Measurements from ENCODE around the gene BLM.

BLM gene

DNA sequence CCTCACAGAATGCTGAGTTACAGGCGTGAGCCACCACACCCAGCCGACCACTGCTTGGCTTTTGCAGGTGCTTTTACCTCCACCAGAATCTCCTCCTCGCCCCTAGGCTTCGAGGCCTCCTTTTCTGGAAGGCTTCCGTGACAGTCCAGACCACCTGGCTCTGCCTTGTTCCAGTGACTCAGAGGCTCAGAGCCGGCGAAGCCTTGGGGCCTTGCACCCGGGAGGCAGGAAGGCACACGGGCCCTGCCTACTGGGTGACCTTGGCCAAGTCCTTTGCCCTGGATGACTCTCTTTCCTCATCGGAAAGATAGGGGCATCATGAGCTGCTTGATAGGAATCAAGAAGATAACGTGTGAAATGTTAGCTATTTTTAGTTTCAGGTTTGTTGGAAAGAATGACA is 119.9 kb downstream of the BLM start:
- Histone ChIP-seq H3K4me3 (ENCODE audit: low read depth, low read length) (no peak overlapping the region), H3K36me3 (replicated peaks) (no peaks in the 10 kb centered on the region), H3K27ac (no peak overlapping the region), H3K27me3 (replicated peaks) (no peaks in the 10 kb centered on the region)
- DNase-seq = no peak
- no peak for TF ChIP-seq CTCF (IDR thresholded peaks at IDR 0.05; ENCODE audit: low read depth, low read length, missing control alignments)
- in situ Hi-C loops (cut with HindIII; ENCODE audit: low pct_ligation_motif_present, low sequenced_read_pairs) = no loop called here

GRCh38 chr15:90838139-90838538 is 121.0 kb downstream of the BLM start:
- H3K27ac ChIP-seq = no peak overlapping the region
- no peak overlapping the region for H3K4me3 ChIP-seq (ENCODE audit: low read depth, low read length)
- in situ Hi-C loops (cut with HindIII; ENCODE audit: low pct_ligation_motif_present, low sequenced_read_pairs) = no loop called here
- H3K36me3 ChIP-seq (replicated peaks) = no peaks in the 10 kb centered on the region
- DNase-seq = no peak
- no peaks in the 10 kb centered on the region for H3K27me3 ChIP-seq (replicated peaks)
- no peak for TF ChIP-seq CTCF (IDR thresholded peaks at IDR 0.05; ENCODE audit: low read depth, low read length, missing control alignments)

GRCh38 chr15:90838544-90838943 is 121.4 kb downstream of the BLM start:
- Histone ChIP-seq H3K27me3 (replicated peaks) (no peaks in the 10 kb centered on the region), H3K27ac (no peak overlapping the region), H3K4me3 (ENCODE audit: low read depth, low read length) (no peak overlapping the region), H3K36me3 (replicated peaks) (no peaks in the 10 kb centered on the region)
- no peak for TF ChIP-seq CTCF (IDR thresholded peaks at IDR 0.05; ENCODE audit: low read depth, low read length, missing control alignments)
- in situ Hi-C loops (cut with HindIII; ENCODE audit: low pct_ligation_motif_present, low sequenced_read_pairs) = no loop called here
- DNase-seq = no peak

DNA sequence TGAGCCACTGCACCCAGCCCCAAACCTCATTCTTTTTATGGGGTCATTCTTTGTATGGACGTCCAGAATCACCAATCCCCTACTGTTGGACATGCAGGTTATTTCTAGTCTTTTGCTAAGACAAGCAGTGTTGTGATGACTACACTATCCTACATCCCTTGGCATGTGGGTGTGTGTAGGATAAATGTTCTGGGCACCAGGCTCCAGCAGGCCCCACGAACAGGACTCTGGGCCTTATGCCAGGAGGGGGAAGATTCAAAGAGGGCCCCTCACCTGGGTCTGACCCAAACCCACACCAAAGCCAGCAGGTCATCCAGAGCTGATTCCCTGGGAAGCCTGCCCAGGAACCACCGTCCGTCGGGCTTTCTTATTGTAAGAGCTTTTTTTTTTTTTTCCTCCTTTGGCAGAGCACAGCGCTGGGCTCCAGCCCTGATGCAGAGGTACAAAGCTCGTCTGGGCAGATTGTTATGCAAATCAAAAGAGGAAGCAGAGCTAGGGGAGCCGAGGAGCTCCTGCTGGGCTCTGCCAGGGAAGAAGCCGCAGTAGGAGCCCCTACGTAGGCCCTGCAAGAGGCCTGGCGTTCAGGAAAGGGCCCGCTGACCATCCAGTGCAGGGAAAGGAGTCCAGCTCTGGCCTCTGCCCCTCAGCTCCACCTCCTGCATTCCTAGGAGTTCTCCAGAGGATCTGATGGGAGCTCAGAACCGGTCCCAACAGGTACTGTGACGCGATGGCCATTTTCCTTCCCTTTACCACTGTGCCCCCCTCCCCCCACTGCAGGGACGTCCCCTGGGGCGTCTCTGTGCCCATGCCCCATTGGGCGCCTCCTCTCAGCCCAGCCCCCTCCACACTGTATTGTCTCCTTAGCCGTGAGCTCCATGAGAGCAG is 122.3 kb downstream of the BLM start:
- in situ Hi-C loops (cut with HindIII; ENCODE audit: low pct_ligation_motif_present, low sequenced_read_pairs) = no loop called here
- no peak for DNase-seq
- H3K27ac ChIP-seq = no peak overlapping the region
- H3K36me3 ChIP-seq (replicated peaks) = no peaks in the 10 kb centered on the region
- no peaks in the 10 kb centered on the region for H3K27me3 ChIP-seq (replicated peaks)
- no peak for TF ChIP-seq CTCF (IDR thresholded peaks at IDR 0.05; ENCODE audit: low read depth, low read length, missing control alignments)
- no peak overlapping the region for H3K4me3 ChIP-seq (ENCODE audit: low read depth, low read length)

DNA sequence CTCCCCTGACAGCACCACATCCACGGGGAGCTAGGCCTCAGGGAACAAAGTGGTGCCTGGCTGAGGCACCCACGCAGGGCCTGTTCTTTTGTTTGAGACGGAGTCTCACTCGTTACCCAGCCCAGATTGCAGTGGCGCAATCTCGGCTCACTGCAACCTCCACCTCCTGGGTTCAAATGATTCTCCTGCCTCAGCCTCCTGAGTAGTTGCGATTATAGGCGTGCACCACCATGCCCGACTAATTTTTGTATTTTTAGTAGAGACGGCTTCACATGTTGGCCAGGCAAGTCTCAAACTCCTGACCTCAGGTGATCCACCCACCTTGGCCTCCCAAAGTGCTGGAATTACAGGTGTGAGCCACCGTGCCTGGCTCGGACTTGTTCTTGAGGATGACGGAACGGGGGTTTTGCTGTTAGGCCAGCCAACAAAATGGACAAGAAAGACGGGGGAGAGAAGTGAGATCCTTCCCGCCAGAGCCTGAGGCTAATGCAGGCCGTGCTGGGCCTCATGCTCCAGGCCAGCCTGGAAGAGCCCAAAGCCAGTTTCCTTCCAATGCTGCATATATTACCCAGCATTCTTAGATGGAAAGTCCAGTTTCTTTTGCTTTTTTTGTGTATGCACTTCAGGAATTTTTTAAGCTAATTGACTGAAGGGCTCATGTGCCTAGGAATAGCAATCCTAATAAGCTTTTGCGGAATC is 123.2 kb downstream of the BLM start:
- Histone ChIP-seq H3K27me3 (replicated peaks) (no peaks in the 10 kb centered on the region), H3K27ac (no peak overlapping the region), H3K4me3 (ENCODE audit: low read depth, low read length) (no peak overlapping the region), H3K36me3 (replicated peaks) (no peaks in the 10 kb centered on the region)
- no peak for TF ChIP-seq CTCF (IDR thresholded peaks at IDR 0.05; ENCODE audit: low read depth, low read length, missing control alignments)
- in situ Hi-C loops (cut with HindIII; ENCODE audit: low pct_ligation_motif_present, low sequenced_read_pairs) = no loop called here
- DNase-seq = no peak

Measured in brain microvascular endothelial cell (primary cell).